ENCODE measurements around the gene CLASP2.

CLASP2 gene

DNA sequence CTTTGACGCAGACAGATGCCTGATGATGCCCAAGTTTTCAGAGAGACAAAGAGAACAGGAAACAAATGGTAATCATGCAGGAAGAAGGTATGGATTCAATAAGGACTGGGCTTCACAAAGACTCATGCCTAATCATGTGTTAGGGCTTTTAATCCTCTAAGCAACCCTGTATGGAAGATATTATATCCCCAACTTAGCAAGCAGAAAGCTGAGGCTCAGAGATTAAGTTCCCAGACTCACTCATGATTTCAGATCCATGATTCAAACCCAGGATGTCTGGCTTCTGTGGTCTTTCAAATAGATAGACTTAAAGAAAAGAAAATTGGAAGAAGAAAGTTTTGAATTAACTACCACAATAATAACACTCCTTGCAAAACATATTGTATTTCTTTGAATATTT, 4.1 kb upstream of the CLASP2 start:
- H3F3A ChIP-seq (ENCODE audit: low read depth): no peaks in the 10 kb centered on the region
- H2AFZ ChIP-seq (ENCODE audit: low read length): peak overlapping the region; percentile 65

DNA sequence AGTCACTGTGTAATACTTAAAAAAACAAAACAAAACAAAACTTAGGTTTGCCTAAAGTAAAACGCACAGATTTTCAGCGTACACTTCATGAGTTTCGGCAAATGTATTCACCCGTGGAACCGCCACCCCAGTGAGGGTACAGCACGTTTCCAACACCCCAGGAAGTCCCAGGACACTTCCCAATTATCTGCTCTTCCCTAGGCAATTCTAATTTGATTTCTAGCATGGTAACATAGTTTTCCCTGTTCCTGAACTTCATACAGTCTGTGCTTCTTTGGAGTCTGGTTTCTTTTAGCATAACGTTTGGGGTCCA, 497 bp upstream of the CLASP2 start:
- H3K9ac ChIP-seq (ENCODE audit: low read depth, low read length, poor library complexity, severe bottlenecking): peak overlapping the region; percentile 80
- no peaks in the 10 kb centered on the region for H3K27me3 ChIP-seq (ENCODE audit: insufficient read depth, low read length, poor library complexity, severe bottlenecking)
- no peak for TF ChIP-seq EZH2phosphoT487 (IDR thresholded peaks at IDR 0.05; ENCODE audit: borderline replicate concordance)
- TF ChIP-seq, protein P1, sequence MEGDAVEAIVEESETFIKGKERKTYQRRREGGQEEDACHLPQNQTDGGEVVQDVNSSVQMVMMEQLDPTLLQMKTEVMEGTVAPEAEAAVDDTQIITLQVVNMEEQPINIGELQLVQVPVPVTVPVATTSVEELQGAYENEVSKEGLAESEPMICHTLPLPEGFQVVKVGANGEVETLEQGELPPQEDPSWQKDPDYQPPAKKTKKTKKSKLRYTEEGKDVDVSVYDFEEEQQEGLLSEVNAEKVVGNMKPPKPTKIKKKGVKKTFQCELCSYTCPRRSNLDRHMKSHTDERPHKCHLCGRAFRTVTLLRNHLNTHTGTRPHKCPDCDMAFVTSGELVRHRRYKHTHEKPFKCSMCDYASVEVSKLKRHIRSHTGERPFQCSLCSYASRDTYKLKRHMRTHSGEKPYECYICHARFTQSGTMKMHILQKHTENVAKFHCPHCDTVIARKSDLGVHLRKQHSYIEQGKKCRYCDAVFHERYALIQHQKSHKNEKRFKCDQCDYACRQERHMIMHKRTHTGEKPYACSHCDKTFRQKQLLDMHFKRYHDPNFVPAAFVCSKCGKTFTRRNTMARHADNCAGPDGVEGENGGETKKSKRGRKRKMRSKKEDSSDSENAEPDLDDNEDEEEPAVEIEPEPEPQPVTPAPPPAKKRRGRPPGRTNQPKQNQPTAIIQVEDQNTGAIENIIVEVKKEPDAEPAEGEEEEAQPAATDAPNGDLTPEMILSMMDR (conservative IDR thresholded peaks at IDR 0.05; ENCODE audit: low read length): no peak
- H3K4me1 ChIP-seq (ENCODE audit: insufficient read depth, low read length, poor library complexity, severe bottlenecking): peaks cover 34% of the 10 kb centered on the region
- no peaks in the 10 kb centered on the region for H3K36me3 ChIP-seq (ENCODE audit: insufficient read depth, low read length)
- peak overlapping the region; percentile 94 for H3K4me3 ChIP-seq (ENCODE audit: low read length, poor library complexity, severe bottlenecking)
- no peaks in the 10 kb centered on the region for H3K9me3 ChIP-seq (ENCODE audit: insufficient read depth, low read depth, low read length)
- peak overlapping the region; percentile 99 for H2AFZ ChIP-seq (ENCODE audit: low read length)
- peaks cover 42% of the 10 kb centered on the region for H3K79me2 ChIP-seq (ENCODE audit: insufficient read depth, low read length)
- H3F3A ChIP-seq (ENCODE audit: low read depth): no peaks in the 10 kb centered on the region
- H4K20me1 ChIP-seq (ENCODE audit: insufficient read depth, low read length, poor library complexity, severe bottlenecking): peaks cover 33% of the 10 kb centered on the region
- H3K9me2 ChIP-seq (replicated peaks; ENCODE audit: low read depth, low read length): no peaks in the 10 kb centered on the region
- peak overlapping the region; percentile 100 for H3K4me2 ChIP-seq (ENCODE audit: low read depth, low read length, poor library complexity, severe bottlenecking)

More for the DNA sequence above, 4.1 kb upstream of the CLASP2 start:
- TF ChIP-seq, protein P1 (conservative IDR thresholded peaks at IDR 0.05; ENCODE audit: low read length): no peak
- TF ChIP-seq EZH2phosphoT487 (IDR thresholded peaks at IDR 0.05; ENCODE audit: borderline replicate concordance): no peak
- no peaks in the 10 kb centered on the region for H3K27me3 ChIP-seq (ENCODE audit: insufficient read depth, low read length, poor library complexity, severe bottlenecking)
- H3K9me2 ChIP-seq (replicated peaks; ENCODE audit: low read depth, low read length): no peaks in the 10 kb centered on the region
- H4K20me1 ChIP-seq (ENCODE audit: insufficient read depth, low read length, poor library complexity, severe bottlenecking): peaks cover under 1% of the 10 kb centered on the region
- no peaks in the 10 kb centered on the region for H3K36me3 ChIP-seq (ENCODE audit: insufficient read depth, low read length)
- H3K4me2 ChIP-seq (ENCODE audit: low read depth, low read length, poor library complexity, severe bottlenecking): no peak overlapping the region
- H3K79me2 ChIP-seq (ENCODE audit: insufficient read depth, low read length): peaks cover 8% of the 10 kb centered on the region
- no peak overlapping the region for H3K9ac ChIP-seq (ENCODE audit: low read depth, low read length, poor library complexity, severe bottlenecking)
- H3K4me3 ChIP-seq (ENCODE audit: low read length, poor library complexity, severe bottlenecking): no peak overlapping the region
- peaks cover 5% of the 10 kb centered on the region for H3K4me1 ChIP-seq (ENCODE audit: insufficient read depth, low read length, poor library complexity, severe bottlenecking)
- no peaks in the 10 kb centered on the region for H3K9me3 ChIP-seq (ENCODE audit: insufficient read depth, low read depth, low read length)

DNA sequence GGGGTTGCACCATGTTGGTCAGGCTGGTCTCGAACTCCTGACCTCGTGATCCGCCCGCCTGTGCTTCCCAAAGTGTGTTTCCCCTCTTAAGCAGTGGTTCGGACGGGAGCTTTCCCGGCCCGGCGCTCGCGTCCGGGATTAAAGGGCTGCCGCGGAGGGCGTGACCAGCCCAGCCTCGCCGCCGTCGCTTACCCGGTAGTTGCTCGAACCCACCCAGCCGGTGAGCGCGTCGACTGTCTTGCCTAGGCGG, 513 bp downstream of the CLASP2 start:
- TF ChIP-seq, protein P1 (conservative IDR thresholded peaks at IDR 0.05; ENCODE audit: low read length): no peak
- TF ChIP-seq EZH2phosphoT487 (IDR thresholded peaks at IDR 0.05; ENCODE audit: borderline replicate concordance): no peak
- no peaks in the 10 kb centered on the region for H3K36me3 ChIP-seq (ENCODE audit: insufficient read depth, low read length)
- H3K4me2 ChIP-seq (ENCODE audit: low read depth, low read length, poor library complexity, severe bottlenecking): peak overlapping the region; percentile 100
- peaks cover 38% of the 10 kb centered on the region for H3K4me1 ChIP-seq (ENCODE audit: insufficient read depth, low read length, poor library complexity, severe bottlenecking)
- H3K79me2 ChIP-seq (ENCODE audit: insufficient read depth, low read length): peaks cover 52% of the 10 kb centered on the region
- H4K20me1 ChIP-seq (ENCODE audit: insufficient read depth, low read length, poor library complexity, severe bottlenecking): peaks cover 43% of the 10 kb centered on the region
- H3K9ac ChIP-seq (ENCODE audit: low read depth, low read length, poor library complexity, severe bottlenecking): peak overlapping the region; percentile 80
- H3F3A ChIP-seq (ENCODE audit: low read depth): no peaks in the 10 kb centered on the region
- H3K27me3 ChIP-seq (ENCODE audit: insufficient read depth, low read length, poor library complexity, severe bottlenecking): no peaks in the 10 kb centered on the region
- no peaks in the 10 kb centered on the region for H3K9me3 ChIP-seq (ENCODE audit: insufficient read depth, low read depth, low read length)
- no peaks in the 10 kb centered on the region for H3K9me2 ChIP-seq (replicated peaks; ENCODE audit: low read depth, low read length)
- peak overlapping the region; percentile 94 for H3K4me3 ChIP-seq (ENCODE audit: low read length, poor library complexity, severe bottlenecking)
- peak overlapping the region; percentile 99 for H2AFZ ChIP-seq (ENCODE audit: low read length)

Measured in Loucy (cell line).